ENCODE measurements around the gene SEC14L5. TPM values are rescaled to one million over a fixed set of nuclear protein-coding genes. Genes with fewer than 3 reads are reported as not detected.
"Not testable (repeated sequence)": the region's sequence is repeated elsewhere in the genome, so short reads cannot be mapped to it uniquely, and the experiment has no call there.

Gene SEC14L5
- total and polyA plus RNA-seq, 5 experiments from 2014 or later = not detected

GRCh38 chr16:5044581-5044980 lies 86.5 kb downstream of the SEC14L5 start:
- H3K4me1 Mint-ChIP-seq, POLR2A ChIA-PET, DNase-seq, ATAC-seq, H3K27ac Mint-ChIP-seq, H3K4me3 Mint-ChIP-seq, H3K9me3 Mint-ChIP-seq, H3K27me3 Mint-ChIP-seq: not testable (repeated sequence)
- H3K36me3 Mint-ChIP-seq = peaks cover 3 to 14% (median 10%) of the 10 kb centered on the region in 3 donors

DNA sequence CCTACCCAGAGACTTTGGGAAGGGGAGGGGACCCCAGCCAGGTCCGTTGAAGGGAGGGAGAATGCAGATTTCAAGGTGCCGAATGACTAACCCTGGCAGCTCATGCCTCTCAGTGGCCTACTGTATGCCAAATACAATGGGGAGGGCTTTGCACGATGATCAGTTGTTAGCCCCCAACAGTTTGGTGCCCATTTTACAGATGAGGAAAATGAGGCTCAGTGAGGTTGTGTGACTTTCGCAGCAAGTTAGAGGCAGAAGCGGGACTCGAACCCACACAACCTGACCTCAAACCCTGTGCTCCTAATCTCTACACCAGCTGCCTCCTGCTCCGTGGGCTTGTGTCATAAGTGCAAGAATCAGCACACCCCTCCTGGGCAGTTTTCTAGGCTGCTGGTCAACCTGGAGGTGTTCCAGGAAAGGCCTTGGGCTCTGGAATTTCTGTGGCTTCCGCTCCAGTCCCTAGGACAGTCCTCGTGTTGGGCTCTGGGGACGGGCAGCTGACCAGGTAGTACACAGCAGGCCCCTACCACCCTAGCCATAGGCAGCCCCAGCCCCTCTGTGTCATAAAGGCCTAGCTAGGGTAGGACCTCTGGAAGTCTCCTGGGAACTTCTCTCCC lies 87.5 kb downstream of the SEC14L5 start:
- no peak for ATAC-seq

GRCh38 chr16:5046914-5047313 lies 88.8 kb downstream of the SEC14L5 start:
- H3K27ac Mint-ChIP-seq = no peak overlapping the region

More for the DNA sequence above, 87.5 kb downstream of the SEC14L5 start:
- no peak for DNase-seq
- peaks cover 0 to 13% (median 0%) of the 10 kb centered on the region in 9 donors for H3K9me3 Mint-ChIP-seq
- H3K4me3 Mint-ChIP-seq = no peak overlapping the region
- no peak overlapping the region for H3K27ac Mint-ChIP-seq
- no peaks in the 10 kb centered on the region for H3K4me1 Mint-ChIP-seq
- H3K36me3 Mint-ChIP-seq = peaks cover 10 to 14% (median 13%) of the 10 kb centered on the region in 3 donors
- POLR2A ChIA-PET = no interaction called here
- no peaks in the 10 kb centered on the region for H3K27me3 Mint-ChIP-seq

GRCh38 chr16:5054876-5055865 lies 97.0 kb downstream of the SEC14L5 start:
- no peak overlapping the region for H3K27ac Mint-ChIP-seq
- no peak for ATAC-seq
- DNase-seq = no peak
- H3K9me3 Mint-ChIP-seq = peaks cover 0 to 24% (median 4%) of the 10 kb centered on the region in 9 donors
- H3K36me3 Mint-ChIP-seq = peaks cover 2 to 8% (median 4%) of the 10 kb centered on the region in 3 donors
- H3K4me3 Mint-ChIP-seq = no peak overlapping the region
- peaks cover 0 to 4% (median 3%) of the 10 kb centered on the region in 4 donors for H3K4me1 Mint-ChIP-seq
- H3K27me3 Mint-ChIP-seq = no peaks in the 10 kb centered on the region
- POLR2A ChIA-PET = no interaction called here

More at GRCh38 chr16:5046914-5047313, 88.8 kb downstream of the SEC14L5 start:
- Mint-ChIP-seq H3K9me3 (peaks cover 0 to 23% (median 6%) of the 10 kb centered on the region in 9 donors), H3K4me1 (peaks cover 0 to 3% (median 0%) of the 10 kb centered on the region in 4 donors), H3K36me3 (peaks cover 14 to 15% (median 14%) of the 10 kb centered on the region in 3 donors), H3K27me3 (no peaks in the 10 kb centered on the region), H3K4me3 (no peak overlapping the region)
- DNase-seq (no peak), ATAC-seq (no peak)
- POLR2A ChIA-PET = no interaction called here

DNA sequence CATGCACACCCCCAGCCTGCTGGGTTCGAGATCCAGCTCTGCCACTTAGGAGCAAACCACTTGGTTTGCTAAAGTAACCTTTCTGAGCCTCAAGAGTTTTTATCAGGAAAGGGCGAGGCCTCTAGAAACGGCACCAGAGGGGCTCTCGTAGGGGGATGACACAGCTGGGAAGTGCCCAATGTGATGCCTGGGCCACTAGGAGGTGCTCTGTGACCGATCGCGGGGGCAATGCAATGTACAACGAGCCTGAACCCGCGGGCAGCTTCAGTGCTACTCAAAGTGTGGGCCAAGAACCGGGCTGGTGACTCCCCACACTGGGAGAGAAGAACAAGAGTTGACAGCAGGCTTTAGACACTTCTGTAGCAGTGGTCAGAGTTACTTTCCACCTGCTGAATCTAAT lies 98.2 kb downstream of the SEC14L5 start:
- no peak overlapping the region for H3K27ac Mint-ChIP-seq
- peaks cover 0 to 2% (median 0%) of the 10 kb centered on the region in 3 donors for H3K36me3 Mint-ChIP-seq
- no peak overlapping the region for H3K4me3 Mint-ChIP-seq
- DNase-seq = peak; percentile 11 to 77 (median 31)
- ATAC-seq = peak; percentile 80 to 84
- no peaks in the 10 kb centered on the region for H3K27me3 Mint-ChIP-seq
- H3K4me1 Mint-ChIP-seq = peaks cover 0 to 3% (median 2%) of the 10 kb centered on the region in 4 donors
- POLR2A ChIA-PET = no interaction called here
- peaks cover 0 to 12% (median 0%) of the 10 kb centered on the region in 9 donors for H3K9me3 Mint-ChIP-seq

DNA sequence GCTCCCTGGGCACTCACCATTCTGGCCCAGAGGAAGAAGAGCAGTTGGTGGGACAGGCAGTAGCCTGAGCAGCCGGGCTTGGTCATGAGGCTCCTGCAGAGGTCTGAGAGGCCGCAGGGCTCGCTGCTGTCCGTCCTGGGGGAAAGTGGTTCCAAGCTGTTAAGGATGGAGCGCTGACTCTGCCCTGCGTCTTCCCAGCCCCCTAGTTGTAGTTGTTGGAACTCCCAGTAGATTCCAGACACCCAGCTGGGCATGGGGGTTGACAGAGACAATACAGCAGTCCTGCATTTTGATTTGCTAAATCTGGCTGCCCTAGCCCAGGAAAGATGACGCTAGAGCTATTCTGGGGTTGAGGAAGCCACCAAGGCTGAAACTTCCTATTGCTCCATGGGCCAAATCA lies 100.3 kb downstream of the SEC14L5 start:
- Mint-ChIP-seq H3K9me3 (no peaks in the 10 kb centered on the region), H3K4me3 (no peak overlapping the region), H3K27ac (no peak overlapping the region), H3K36me3 (peaks cover 0 to 2% (median 0%) of the 10 kb centered on the region in 3 donors), H3K27me3 (peaks cover 0 to 1% (median 0%) of the 10 kb centered on the region in 5 donors), H3K4me1 (peaks cover 0 to 5% (median 3%) of the 10 kb centered on the region in 4 donors)
- DNase-seq (no peak), ATAC-seq (no peak)
- POLR2A ChIA-PET = no interaction called here

DNA sequence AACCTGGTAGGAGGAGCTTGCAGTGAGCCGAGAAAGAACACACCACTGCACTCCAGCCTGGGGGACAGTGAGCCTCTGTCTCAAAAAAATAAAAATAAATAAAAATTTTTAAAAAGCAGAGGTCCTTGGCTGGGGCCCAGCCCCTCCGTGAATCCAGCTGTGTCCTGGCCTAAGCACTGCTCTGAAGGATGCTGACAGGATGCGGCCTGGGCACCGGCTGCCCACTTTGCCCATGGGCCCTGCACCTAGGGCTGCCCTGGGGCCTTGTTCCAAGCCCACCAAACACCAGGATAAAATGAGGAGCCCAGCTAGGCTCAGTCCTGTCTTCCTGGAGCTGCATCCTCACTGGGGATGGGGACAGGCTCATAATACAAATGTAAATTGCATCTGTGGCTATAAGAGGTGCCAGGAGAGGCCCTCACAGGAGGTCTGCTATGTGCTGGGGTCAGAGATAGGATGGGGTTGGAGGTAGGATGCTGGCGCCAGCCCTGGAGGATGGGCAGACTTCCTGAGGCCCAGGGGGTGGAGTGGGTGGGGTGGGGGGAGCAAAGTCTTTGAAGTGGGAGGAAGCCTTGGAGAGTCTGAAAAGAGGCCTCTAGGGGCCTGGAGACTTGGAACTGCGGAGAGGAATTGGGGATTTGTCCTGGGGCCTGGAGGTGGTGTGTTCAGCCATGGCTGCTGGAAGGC lies 101.4 kb downstream of the SEC14L5 start:
- POLR2A ChIA-PET = no interaction called here
- ATAC-seq = no peak
- no peaks in the 10 kb centered on the region for H3K9me3 Mint-ChIP-seq
- H3K27me3 Mint-ChIP-seq = peaks cover 0 to 1% (median 0%) of the 10 kb centered on the region in 5 donors
- H3K4me3 Mint-ChIP-seq = no peak overlapping the region
- no peak overlapping the region for H3K27ac Mint-ChIP-seq
- no peak for DNase-seq
- no peaks in the 10 kb centered on the region for H3K36me3 Mint-ChIP-seq
- H3K4me1 Mint-ChIP-seq = peaks cover 0 to 5% (median 3%) of the 10 kb centered on the region in 4 donors

GRCh38 chr16:5060073-5060641 lies 102.0 kb downstream of the SEC14L5 start:
- DNase-seq (no peak), ATAC-seq (no peak)
- Mint-ChIP-seq H3K9me3 (no peaks in the 10 kb centered on the region), H3K27ac (no peak overlapping the region), H3K27me3 (peaks cover 0 to 1% (median 0%) of the 10 kb centered on the region in 5 donors), H3K4me3 (no peak overlapping the region), H3K36me3 (no peaks in the 10 kb centered on the region), H3K4me1 (peaks cover 0 to 5% (median 3%) of the 10 kb centered on the region in 4 donors)
- POLR2A ChIA-PET = interaction anchor here (0.6 kb wide), 1 partner anchor 445 kb away, joined by 4 read pairs; no protein-coding TSS in a partner anchor

GRCh38 chr16:5062051-5062450 lies 103.9 kb downstream of the SEC14L5 start:
- no peak overlapping the region for H3K27ac Mint-ChIP-seq
- ATAC-seq (no peak), DNase-seq (no peak)
- H3K9me3 Mint-ChIP-seq = no peaks in the 10 kb centered on the region
- H3K36me3 Mint-ChIP-seq = no peaks in the 10 kb centered on the region
- H3K4me1 Mint-ChIP-seq = peaks cover 0 to 4% (median 0%) of the 10 kb centered on the region in 4 donors
- H3K27me3 Mint-ChIP-seq = peaks cover 0 to 1% (median 0%) of the 10 kb centered on the region in 5 donors
- H3K4me3 Mint-ChIP-seq = no peak overlapping the region
- POLR2A ChIA-PET = interaction anchor here (0.7 kb wide), 1 partner anchor 12 kb away, joined by 3 read pairs; no protein-coding TSS in a partner anchor

GRCh38 chr16:5062790-5063765 lies 104.9 kb downstream of the SEC14L5 start:
- POLR2A ChIA-PET = no interaction called here
- DNase-seq (no peak), ATAC-seq (no peak)
- Mint-ChIP-seq H3K36me3 (no peaks in the 10 kb centered on the region), H3K4me3 (no peak overlapping the region), H3K9me3 (no peaks in the 10 kb centered on the region), H3K4me1 (peaks cover 0 to 4% (median 0%) of the 10 kb centered on the region in 4 donors), H3K27me3 (peaks cover 0 to 1% (median 0%) of the 10 kb centered on the region in 5 donors), H3K27ac (no peak overlapping the region)

GRCh38 chr16:5064915-5065314 lies 106.8 kb downstream of the SEC14L5 start:
- H3K4me3 Mint-ChIP-seq = no peak overlapping the region
- H3K27ac Mint-ChIP-seq = no peak overlapping the region
- H3K9me3 Mint-ChIP-seq = no peaks in the 10 kb centered on the region
- POLR2A ChIA-PET = no interaction called here
- H3K27me3 Mint-ChIP-seq = peaks cover 0 to 1% (median 0%) of the 10 kb centered on the region in 5 donors
- ATAC-seq (no peak), DNase-seq (no peak)
- no peaks in the 10 kb centered on the region for H3K36me3 Mint-ChIP-seq
- peaks cover 0 to 4% (median under 1%) of the 10 kb centered on the region in 4 donors for H3K4me1 Mint-ChIP-seq
